SK-N-SH (cell line): ENCODE data around the gene OLFML2A.

Experiments
- EZH2phosphoT487 ChIP-seq: fragments of 200-600 bp; sonication (generic); IDR thresholded peaks from 2 replicates; pipeline ENCODE4 v1.6.1; 2017; ENCODE audit warnings: low read depth, mixed run types, mild to moderate bottlenecking, antibody characterized with exemption, moderate library complexity, borderline replicate concordance
- NRF1 ChIP-seq: IDR thresholded peaks from 2 replicates; pipeline ENCODE4 v1.6.1; 2012; ENCODE audit warnings: low read depth, mild to moderate bottlenecking, low read length
- RAD21 ChIP-seq: IDR thresholded peaks from 2 replicates; pipeline ENCODE4 v1.6.1; 2012; ENCODE audit warnings: mild to moderate bottlenecking, low read length
- RFX5 ChIP-seq: IDR thresholded peaks from 2 replicates; pipeline ENCODE4 v1.6.1; 2012; ENCODE audit warnings: mild to moderate bottlenecking, improper control_type of control experiment, low read length
- TF ChIP-seq, protein P1 (sequence below): fragments of 200-600 bp; sonication (generic); IDR thresholded peaks from 2 replicates; pipeline ENCODE4 v1.6.1; 2017; ENCODE audit warnings: antibody characterized with exemption, mild to moderate bottlenecking, moderate library complexity
- TF ChIP-seq, protein P2 (sequence below): fragments of 150-350 bp; IDR thresholded peaks from 2 replicates; pipeline ENCODE4 v1.6.1; 2017; ENCODE audit warnings: antibody characterized with exemption, low read length, low read depth, borderline replicate concordance
- TF ChIP-seq, protein P3 (sequence below): IDR thresholded peaks from 2 replicates; pipeline ENCODE4 v1.4.0; 2012; ENCODE audit warnings: low read depth, borderline replicate concordance

DNA sequence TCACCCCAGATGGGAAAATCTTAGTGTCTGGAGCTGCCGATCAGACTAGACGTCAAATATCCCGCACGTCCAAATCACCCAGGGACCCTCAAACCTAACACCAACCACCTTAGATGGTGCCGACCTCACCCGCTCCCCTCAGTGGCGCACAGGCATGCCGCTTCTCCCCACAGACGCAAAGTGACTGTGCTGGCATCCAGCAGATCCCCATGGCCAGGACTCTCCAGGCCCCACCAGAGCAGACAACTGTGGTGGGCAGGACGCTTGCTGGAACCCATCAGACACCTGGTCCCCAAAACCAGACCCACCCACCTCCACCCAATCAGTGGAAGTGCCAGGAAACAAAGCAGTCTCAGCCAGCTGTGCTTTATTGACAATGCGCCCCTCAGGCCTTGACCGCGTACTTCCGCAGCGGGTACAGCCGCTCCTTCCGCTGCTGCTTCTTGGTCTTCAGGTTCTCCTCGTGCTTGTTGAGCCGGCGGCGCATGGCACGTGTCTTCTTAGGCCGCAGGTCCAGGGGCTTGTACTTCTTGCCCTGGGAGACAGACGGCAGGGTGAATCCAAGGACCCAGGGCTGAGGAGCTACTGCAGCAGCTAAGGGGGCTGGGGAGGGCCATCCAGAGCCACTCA, 80.7 kb downstream of the OLFML2A start:
- no peak for TF ChIP-seq EZH2phosphoT487
- TF ChIP-seq, protein P1, sequence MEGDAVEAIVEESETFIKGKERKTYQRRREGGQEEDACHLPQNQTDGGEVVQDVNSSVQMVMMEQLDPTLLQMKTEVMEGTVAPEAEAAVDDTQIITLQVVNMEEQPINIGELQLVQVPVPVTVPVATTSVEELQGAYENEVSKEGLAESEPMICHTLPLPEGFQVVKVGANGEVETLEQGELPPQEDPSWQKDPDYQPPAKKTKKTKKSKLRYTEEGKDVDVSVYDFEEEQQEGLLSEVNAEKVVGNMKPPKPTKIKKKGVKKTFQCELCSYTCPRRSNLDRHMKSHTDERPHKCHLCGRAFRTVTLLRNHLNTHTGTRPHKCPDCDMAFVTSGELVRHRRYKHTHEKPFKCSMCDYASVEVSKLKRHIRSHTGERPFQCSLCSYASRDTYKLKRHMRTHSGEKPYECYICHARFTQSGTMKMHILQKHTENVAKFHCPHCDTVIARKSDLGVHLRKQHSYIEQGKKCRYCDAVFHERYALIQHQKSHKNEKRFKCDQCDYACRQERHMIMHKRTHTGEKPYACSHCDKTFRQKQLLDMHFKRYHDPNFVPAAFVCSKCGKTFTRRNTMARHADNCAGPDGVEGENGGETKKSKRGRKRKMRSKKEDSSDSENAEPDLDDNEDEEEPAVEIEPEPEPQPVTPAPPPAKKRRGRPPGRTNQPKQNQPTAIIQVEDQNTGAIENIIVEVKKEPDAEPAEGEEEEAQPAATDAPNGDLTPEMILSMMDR = no peak
- TF ChIP-seq RAD21 = no peak
- TF ChIP-seq, protein P2, sequence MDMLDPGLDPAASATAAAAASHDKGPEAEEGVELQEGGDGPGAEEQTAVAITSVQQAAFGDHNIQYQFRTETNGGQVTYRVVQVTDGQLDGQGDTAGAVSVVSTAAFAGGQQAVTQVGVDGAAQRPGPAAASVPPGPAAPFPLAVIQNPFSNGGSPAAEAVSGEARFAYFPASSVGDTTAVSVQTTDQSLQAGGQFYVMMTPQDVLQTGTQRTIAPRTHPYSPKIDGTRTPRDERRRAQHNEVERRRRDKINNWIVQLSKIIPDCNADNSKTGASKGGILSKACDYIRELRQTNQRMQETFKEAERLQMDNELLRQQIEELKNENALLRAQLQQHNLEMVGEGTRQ = no peak
- TF ChIP-seq, protein P3, sequence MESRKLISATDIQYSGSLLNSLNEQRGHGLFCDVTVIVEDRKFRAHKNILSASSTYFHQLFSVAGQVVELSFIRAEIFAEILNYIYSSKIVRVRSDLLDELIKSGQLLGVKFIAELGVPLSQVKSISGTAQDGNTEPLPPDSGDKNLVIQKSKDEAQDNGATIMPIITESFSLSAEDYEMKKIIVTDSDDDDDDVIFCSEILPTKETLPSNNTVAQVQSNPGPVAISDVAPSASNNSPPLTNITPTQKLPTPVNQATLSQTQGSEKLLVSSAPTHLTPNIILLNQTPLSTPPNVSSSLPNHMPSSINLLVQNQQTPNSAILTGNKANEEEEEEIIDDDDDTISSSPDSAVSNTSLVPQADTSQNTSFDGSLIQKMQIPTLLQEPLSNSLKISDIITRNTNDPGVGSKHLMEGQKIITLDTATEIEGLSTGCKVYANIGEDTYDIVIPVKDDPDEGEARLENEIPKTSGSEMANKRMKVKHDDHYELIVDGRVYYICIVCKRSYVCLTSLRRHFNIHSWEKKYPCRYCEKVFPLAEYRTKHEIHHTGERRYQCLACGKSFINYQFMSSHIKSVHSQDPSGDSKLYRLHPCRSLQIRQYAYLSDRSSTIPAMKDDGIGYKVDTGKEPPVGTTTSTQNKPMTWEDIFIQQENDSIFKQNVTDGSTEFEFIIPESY = no peak
- TF ChIP-seq RFX5 = no peak
- no peak for TF ChIP-seq NRF1
